Naive B cell (primary cell): ENCODE results near the gene RASA3. TPM values are rescaled to one million over a fixed set of nuclear protein-coding genes. Genes with fewer than 3 reads are reported as not detected.
A peak's percentile ranks its signal among the peaks of the same experiment; 100 is the strongest.
"Not testable (repeated sequence)": the region's sequence is repeated elsewhere in the genome, so short reads cannot be mapped to it uniquely, and the experiment has no call there.

ENCODE experiments used
- ATAC-seq, 2 donors: fragments of 150-1000 bp; cut with Tn5 transposase; 2 replicates each; pipeline ENCODE4 v1.10.0; 2021; ENCODE audit warnings: low read depth in 2 of 2, mild to moderate bottlenecking in 2 of 2, moderate library complexity in 2 of 2
- DNase-seq: peaks from one replicate; pipeline ENCODE4 v3.0.0; 2022
- H3K27ac Mint-ChIP-seq, 6 donors: one replicate each; pipeline ENCODE4 v1.8.0; 2020 to 2022; ENCODE audit warnings: mild to moderate bottlenecking in 6 of 6, mixed read lengths in 6 of 6, moderate library complexity in 5 of 6, inconsistent platforms in 2 of 6
- H3K27me3 Mint-ChIP-seq, 3 donors: one replicate each; pipeline ENCODE4 v1.8.0; 2021 to 2022; ENCODE audit warnings: mixed read lengths in 3 of 3, mild to moderate bottlenecking in 1 of 3
- H3K36me3 Mint-ChIP-seq, 2 donors: one replicate each; pipeline ENCODE4 v1.8.0; 2020 to 2022; ENCODE audit warnings: mixed read lengths in 2 of 2, inconsistent platforms in 1 of 2, mild to moderate bottlenecking in 1 of 2
- H3K4me1 Mint-ChIP-seq, 3 donors: one replicate each; pipeline ENCODE4 v1.8.0; 2020 to 2022; ENCODE audit warnings: mixed read lengths in 3 of 3, inconsistent platforms in 1 of 3, mild to moderate bottlenecking in 1 of 3, moderate library complexity in 1 of 3
- H3K4me3 Mint-ChIP-seq, 8 donors: one replicate each; pipeline ENCODE4 v1.8.0; 2020 to 2022; ENCODE audit warnings: mild to moderate bottlenecking in 8 of 8, mixed read lengths in 8 of 8, moderate library complexity in 8 of 8, inconsistent platforms in 2 of 8
- H3K9me3 Mint-ChIP-seq, 7 donors: one replicate each; pipeline ENCODE4 v1.8.0; 2020 to 2022; ENCODE audit warnings: mixed read lengths in 7 of 7, mild to moderate bottlenecking in 5 of 7, inconsistent platforms in 2 of 7, moderate library complexity in 1 of 7
- polyA plus RNA-seq, 6 donors: library from polyadenylated mRNA; unstranded; fragments of 300-500 nt; fragmentation: Illumina TruSeq; gene quantifications; one replicate each; pipeline ENCODE4 v1.2.3, GENCODE V29; 2021; ENCODE audit warnings: low read depth in 6 of 6

RASA3 gene
- polyA plus RNA-seq, 6 donors from 2014 or later, result 17.1 to 41.9 (median 28.8) TPM

GRCh38 chr13:113990321-113990837 is 142.0 kb downstream of the RASA3 start:
- Mint-ChIP-seq H3K27ac (peak overlapping the region in 5 of 6 donors; percentile 47 to 68 (median 52)), H3K27me3 (no peaks in the 10 kb centered on the region), H3K36me3 (peaks cover 20 to 36% of the 10 kb centered on the region in 2 donors), H3K4me1 (peaks cover 23 to 33% (median 31%) of the 10 kb centered on the region in 3 donors), H3K9me3 (peaks cover 0 to 10% (median 0%) of the 10 kb centered on the region in 7 donors), H3K4me3 (peak overlapping the region in 2 of 8 donors; percentile 15)
- no peak for ATAC-seq
- no peak for DNase-seq

- no peak for DNase-seq
- Mint-ChIP-seq H3K4me3 (peak overlapping the region in 5 of 8 donors; percentile 15 to 76 (median 22)), H3K27me3 (no peaks in the 10 kb centered on the region)
Observed at GRCh38 chr13:113989585-113990300, 142.7 kb downstream of the RASA3 start.

GRCh38 chr13:113988859-113989258 is 143.6 kb downstream of the RASA3 start:
- H3K27ac Mint-ChIP-seq, result peak overlapping the region in 2 of 6 donors; percentile 56 to 68

More at GRCh38 chr13:113989585-113990300, 142.7 kb downstream of the RASA3 start:
- ATAC-seq, result no peak
- Mint-ChIP-seq H3K9me3 (peaks cover 0 to 10% (median 0%) of the 10 kb centered on the region in 7 donors), H3K36me3 (peaks cover 20 to 36% of the 10 kb centered on the region in 2 donors), H3K27ac (peak overlapping the region in 5 of 6 donors; percentile 58 to 91 (median 68)), H3K4me1 (peaks cover 23 to 32% (median 30%) of the 10 kb centered on the region in 3 donors)

GRCh38 chr13:113982296-113982661 is 150.1 kb downstream of the RASA3 start:
- DNase-seq (no peak), ATAC-seq (no peak)
- peak overlapping the region in 1 of 6 donors; percentile 75 for H3K27ac Mint-ChIP-seq
- H3K4me3 Mint-ChIP-seq, result no peak overlapping the region
- peaks cover 0 to 9% (median 0%) of the 10 kb centered on the region in 7 donors for H3K9me3 Mint-ChIP-seq
- peaks cover 2 to 12% (median 11%) of the 10 kb centered on the region in 3 donors for H3K4me1 Mint-ChIP-seq
- H3K27me3 Mint-ChIP-seq, result no peaks in the 10 kb centered on the region
- peaks cover 18 to 33% of the 10 kb centered on the region in 2 donors for H3K36me3 Mint-ChIP-seq

More at GRCh38 chr13:113988859-113989258, 143.6 kb downstream of the RASA3 start:
- Mint-ChIP-seq H3K4me1 (peaks cover 22 to 27% (median 23%) of the 10 kb centered on the region in 3 donors), H3K36me3 (peaks cover 20 to 42% of the 10 kb centered on the region in 2 donors), H3K9me3 (peaks cover 0 to 11% (median 0%) of the 10 kb centered on the region in 7 donors)
- ATAC-seq, H3K27me3 Mint-ChIP-seq, H3K4me3 Mint-ChIP-seq, DNase-seq: not testable (repeated sequence)

- peak overlapping the region in 1 of 6 donors; percentile 50 for H3K27ac Mint-ChIP-seq
- peak overlapping the region in 1 of 8 donors; percentile 60 for H3K4me3 Mint-ChIP-seq
- no peak for ATAC-seq
Observed at GRCh38 chr13:113981611-113982295, 150.7 kb downstream of the RASA3 start.

GRCh38 chr13:113981194-113981605 is 151.2 kb downstream of the RASA3 start:
- H3K4me3 Mint-ChIP-seq, result no peak overlapping the region
- H3K4me1 Mint-ChIP-seq, result peaks cover 2 to 12% (median 11%) of the 10 kb centered on the region in 3 donors
- H3K36me3 Mint-ChIP-seq, result peaks cover 18 to 33% of the 10 kb centered on the region in 2 donors
- H3K9me3 Mint-ChIP-seq, result peaks cover 0 to 9% (median 0%) of the 10 kb centered on the region in 7 donors
- no peak for ATAC-seq
- H3K27ac Mint-ChIP-seq, result no peak overlapping the region
- no peak for DNase-seq
- no peaks in the 10 kb centered on the region for H3K27me3 Mint-ChIP-seq

More at GRCh38 chr13:113981611-113982295, 150.7 kb downstream of the RASA3 start:
- DNase-seq, result no peak
- peaks cover 0 to 9% (median 0%) of the 10 kb centered on the region in 7 donors for H3K9me3 Mint-ChIP-seq
- H3K4me1 Mint-ChIP-seq, result peaks cover 2 to 12% (median 11%) of the 10 kb centered on the region in 3 donors
- peaks cover 18 to 33% of the 10 kb centered on the region in 2 donors for H3K36me3 Mint-ChIP-seq
- no peaks in the 10 kb centered on the region for H3K27me3 Mint-ChIP-seq

- Mint-ChIP-seq H3K9me3 (peaks cover 0 to 9% (median 0%) of the 10 kb centered on the region in 7 donors), H3K36me3 (peaks cover 22 to 33% of the 10 kb centered on the region in 2 donors), H3K27ac (peak overlapping the region in 2 of 6 donors; percentile 77 to 94), H3K4me3 (peak overlapping the region in 1 of 8 donors; percentile 24), H3K4me1 (peaks cover 2 to 12% (median 11%) of the 10 kb centered on the region in 3 donors), H3K27me3 (no peaks in the 10 kb centered on the region)
- ATAC-seq, result no peak
- DNase-seq, result no peak
Observed at GRCh38 chr13:113980489-113981064, 151.8 kb downstream of the RASA3 start.

GRCh38 chr13:113979791-113980471 is 152.5 kb downstream of the RASA3 start:
- no peak for DNase-seq
- Mint-ChIP-seq H3K4me3 (peak overlapping the region in 1 of 8 donors; percentile 24), H3K4me1 (peaks cover 2 to 12% (median 11%) of the 10 kb centered on the region in 3 donors), H3K27ac (peak overlapping the region in 3 of 6 donors; percentile 52 to 77 (median 66)), H3K9me3 (peaks cover 0 to 9% (median 0%) of the 10 kb centered on the region in 7 donors), H3K27me3 (no peaks in the 10 kb centered on the region), H3K36me3 (peaks cover 22 to 33% of the 10 kb centered on the region in 2 donors)
- ATAC-seq, result no peak

GRCh38 chr13:113978741-113979481 is 153.5 kb downstream of the RASA3 start:
- H3K27me3 Mint-ChIP-seq, result no peaks in the 10 kb centered on the region
- no peak overlapping the region for H3K4me3 Mint-ChIP-seq
- no peak for DNase-seq

GRCh38 chr13:113977976-113978375 is 154.4 kb downstream of the RASA3 start:
- Mint-ChIP-seq H3K27ac (peak overlapping the region in 2 of 6 donors; percentile 11 to 16), H3K4me3 (no peak overlapping the region), H3K4me1 (peaks cover 2 to 12% (median 11%) of the 10 kb centered on the region in 3 donors), H3K27me3 (no peaks in the 10 kb centered on the region), H3K9me3 (peaks cover 0 to 7% (median 0%) of the 10 kb centered on the region in 7 donors), H3K36me3 (peaks cover 22 to 27% of the 10 kb centered on the region in 2 donors)
- no peak for DNase-seq
- ATAC-seq, result no peak

More at GRCh38 chr13:113978741-113979481, 153.5 kb downstream of the RASA3 start:
- H3K9me3 Mint-ChIP-seq, result peaks cover 0 to 7% (median 0%) of the 10 kb centered on the region in 7 donors
- peaks cover 22 to 28% of the 10 kb centered on the region in 2 donors for H3K36me3 Mint-ChIP-seq
- peaks cover 2 to 12% (median 11%) of the 10 kb centered on the region in 3 donors for H3K4me1 Mint-ChIP-seq
- ATAC-seq, result no peak
- H3K27ac Mint-ChIP-seq, result peak overlapping the region in 1 of 6 donors; percentile 12

GRCh38 chr13:113976711-113977684 is 155.4 kb downstream of the RASA3 start:
- H3K4me1 Mint-ChIP-seq, result peaks cover 2 to 12% (median 11%) of the 10 kb centered on the region in 3 donors
- H3K27me3 Mint-ChIP-seq, result no peaks in the 10 kb centered on the region
- peak overlapping the region in 1 of 8 donors; percentile 34 for H3K4me3 Mint-ChIP-seq
- peaks cover 0 to 7% (median 0%) of the 10 kb centered on the region in 7 donors for H3K9me3 Mint-ChIP-seq
- H3K27ac Mint-ChIP-seq, result peak overlapping the region in 1 of 6 donors; percentile 63
- ATAC-seq (no peak), DNase-seq (no peak)
- H3K36me3 Mint-ChIP-seq, result peaks cover 22 to 27% of the 10 kb centered on the region in 2 donors
